Measurements from ENCODE around the gene RNASET2. TPM values are rescaled to one million over a fixed set of nuclear protein-coding genes. Genes with fewer than 3 reads are reported as not detected.
A peak's percentile ranks its signal among the peaks of the same experiment; 100 is the strongest.

The RNASET2 gene
- total and polyA plus RNA-seq, 4 donors: 55.2 to 92.1 (median 77.8) TPM

DNA sequence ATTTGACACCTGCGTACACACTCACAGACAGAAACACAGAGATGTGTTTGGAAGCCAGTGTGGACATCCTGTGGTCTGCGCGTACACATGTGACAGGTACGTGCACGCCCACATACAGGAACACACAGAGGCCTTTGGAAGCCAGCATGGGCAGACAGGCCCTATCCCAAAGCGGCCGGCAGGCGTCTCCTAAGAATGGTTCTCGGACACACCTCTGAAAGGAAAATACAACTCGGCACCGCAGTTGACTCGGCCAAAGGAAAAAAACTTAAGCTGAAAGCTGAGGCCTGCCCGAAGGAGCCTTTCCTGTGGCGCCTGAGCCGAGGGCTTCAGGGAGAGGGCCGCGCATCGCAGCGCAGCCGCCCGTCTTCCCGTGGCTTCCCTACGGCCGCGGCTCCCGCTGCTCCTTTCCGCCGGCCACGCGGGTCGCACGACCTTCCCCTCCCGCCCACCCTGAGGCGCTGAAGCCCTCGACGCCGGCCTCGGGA, 41.5 kb upstream of the RNASET2 start:
- WGBS, 2 donors: 1 to 5% methylated on average over 34 to 38 of the region's 38 CpGs
- peak overlapping the region; percentile 93 for H3K4me3 ChIP-seq
- H3K27me3 ChIP-seq (ENCODE audit: control insufficient read depth in 3 of 3, insufficient read depth in 3 of 3, low read length in 2 of 3): no peaks in the 10 kb centered on the region
- peak overlapping the region in 1 of 2 donors; percentile 84 for H3K27ac ChIP-seq (ENCODE audit: low read depth in 1 of 2, low read length in 1 of 2)
- peak overlapping the region in 1 of 2 donors; percentile 69 for H3K9ac ChIP-seq (ENCODE audit: insufficient read depth in 1 of 2, low read length in 2 of 2)
- DNase-seq: peak; percentile 59 to 68 (median 65)
- peaks cover 0 to 7% (median 2%) of the 10 kb centered on the region in 4 donors for H3K36me3 ChIP-seq (ENCODE audit: control insufficient read depth in 4 of 4, insufficient read depth in 4 of 4, low read length in 4 of 4)
- peak; percentile 4 for ATAC-seq (ENCODE audit: insufficient read depth, low FRiP score)
- TF ChIP-seq, protein P1, sequence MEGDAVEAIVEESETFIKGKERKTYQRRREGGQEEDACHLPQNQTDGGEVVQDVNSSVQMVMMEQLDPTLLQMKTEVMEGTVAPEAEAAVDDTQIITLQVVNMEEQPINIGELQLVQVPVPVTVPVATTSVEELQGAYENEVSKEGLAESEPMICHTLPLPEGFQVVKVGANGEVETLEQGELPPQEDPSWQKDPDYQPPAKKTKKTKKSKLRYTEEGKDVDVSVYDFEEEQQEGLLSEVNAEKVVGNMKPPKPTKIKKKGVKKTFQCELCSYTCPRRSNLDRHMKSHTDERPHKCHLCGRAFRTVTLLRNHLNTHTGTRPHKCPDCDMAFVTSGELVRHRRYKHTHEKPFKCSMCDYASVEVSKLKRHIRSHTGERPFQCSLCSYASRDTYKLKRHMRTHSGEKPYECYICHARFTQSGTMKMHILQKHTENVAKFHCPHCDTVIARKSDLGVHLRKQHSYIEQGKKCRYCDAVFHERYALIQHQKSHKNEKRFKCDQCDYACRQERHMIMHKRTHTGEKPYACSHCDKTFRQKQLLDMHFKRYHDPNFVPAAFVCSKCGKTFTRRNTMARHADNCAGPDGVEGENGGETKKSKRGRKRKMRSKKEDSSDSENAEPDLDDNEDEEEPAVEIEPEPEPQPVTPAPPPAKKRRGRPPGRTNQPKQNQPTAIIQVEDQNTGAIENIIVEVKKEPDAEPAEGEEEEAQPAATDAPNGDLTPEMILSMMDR (IDR thresholded peaks at IDR 0.05; ENCODE audit: control extremely low read depth, extremely low read depth): peak; percentile 8
- peaks cover 0 to 2% (median 0%) of the 10 kb centered on the region in 4 donors for H3K9me3 ChIP-seq (ENCODE audit: control insufficient read depth in 4 of 4, insufficient read depth in 3 of 4, low read length in 3 of 4)
- H3K4me1 ChIP-seq (ENCODE audit: control insufficient read depth in 5 of 5, insufficient read depth in 5 of 5, low read length in 5 of 5): peaks cover 4 to 24% (median 9%) of the 10 kb centered on the region in 5 donors

DNA sequence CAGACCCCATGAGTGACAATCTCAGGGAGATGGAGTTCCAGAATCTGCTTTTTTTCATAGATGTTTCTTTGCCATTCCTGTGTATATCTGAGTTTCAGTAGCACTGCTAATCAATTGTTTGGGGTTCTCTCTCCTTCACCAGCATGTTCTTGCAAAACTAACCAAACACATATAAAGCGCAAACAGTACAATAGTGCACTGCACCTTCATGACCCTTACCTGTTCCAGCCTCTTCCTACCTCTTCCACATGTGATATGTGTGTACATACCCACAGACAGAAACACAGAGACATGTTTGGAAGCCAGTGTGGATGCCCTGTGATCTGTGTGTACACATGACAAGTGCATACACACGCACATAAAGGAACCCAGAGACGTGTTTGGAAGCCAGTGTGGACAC, 41.0 kb upstream of the RNASET2 start:
- peaks cover 4 to 24% (median 9%) of the 10 kb centered on the region in 5 donors for H3K4me1 ChIP-seq (ENCODE audit: control insufficient read depth in 5 of 5, insufficient read depth in 5 of 5, low read length in 5 of 5)
- 65 to 89% methylated on average over 3 of the region's 3 CpGs for WGBS, 2 donors
- TF ChIP-seq, protein P1 (IDR thresholded peaks at IDR 0.05; ENCODE audit: control extremely low read depth, extremely low read depth): no peak
- peak overlapping the region in 1 of 2 donors; percentile 77 for H3K27ac ChIP-seq (ENCODE audit: low read depth in 1 of 2, low read length in 1 of 2)
- H3K9ac ChIP-seq (ENCODE audit: insufficient read depth in 1 of 2, low read length in 2 of 2): peak overlapping the region in 1 of 2 donors; percentile 69
- H3K27me3 ChIP-seq (ENCODE audit: control insufficient read depth in 3 of 3, insufficient read depth in 3 of 3, low read length in 2 of 3): no peaks in the 10 kb centered on the region
- H3K9me3 ChIP-seq (ENCODE audit: control insufficient read depth in 4 of 4, insufficient read depth in 3 of 4, low read length in 3 of 4): peaks cover 0 to 2% (median 0%) of the 10 kb centered on the region in 4 donors
- no peak for DNase-seq
- no peak for ATAC-seq (ENCODE audit: insufficient read depth, low FRiP score)
- no peak overlapping the region for H3K4me3 ChIP-seq
- H3K36me3 ChIP-seq (ENCODE audit: control insufficient read depth in 4 of 4, insufficient read depth in 4 of 4, low read length in 4 of 4): peaks cover 0 to 5% (median 2%) of the 10 kb centered on the region in 4 donors

DNA sequence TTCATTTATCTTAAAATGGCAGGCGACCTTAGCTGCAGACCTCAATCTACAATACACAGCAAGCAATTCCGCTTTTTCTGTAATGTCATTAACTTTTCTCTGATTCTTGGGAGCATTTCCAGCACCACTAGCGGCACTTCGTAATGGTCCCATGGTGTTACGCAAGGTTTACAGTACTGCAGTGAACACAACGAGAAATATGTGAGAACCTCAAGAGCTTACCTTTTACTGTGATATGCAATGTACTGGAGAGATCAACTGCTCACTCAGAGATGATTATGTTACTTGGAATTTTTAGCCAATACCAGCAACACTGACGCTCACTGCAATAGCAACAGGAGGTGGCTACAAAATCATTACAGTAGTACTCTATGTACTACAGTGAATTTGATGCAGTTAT, 40.1 kb upstream of the RNASET2 start:
- 67 to 71% methylated on average over 7 of the region's 7 CpGs for WGBS, 2 donors
- ATAC-seq (ENCODE audit: insufficient read depth, low FRiP score) (no peak), DNase-seq (peak in 2 of 3 donors; percentile 7 to 20)
- peaks cover 0 to 5% (median 2%) of the 10 kb centered on the region in 4 donors for H3K36me3 ChIP-seq (ENCODE audit: control insufficient read depth in 4 of 4, insufficient read depth in 4 of 4, low read length in 4 of 4)
- H3K9me3 ChIP-seq (ENCODE audit: control insufficient read depth in 4 of 4, insufficient read depth in 3 of 4, low read length in 3 of 4): peaks cover 0 to 2% (median 0%) of the 10 kb centered on the region in 4 donors
- H3K4me1 ChIP-seq (ENCODE audit: control insufficient read depth in 5 of 5, insufficient read depth in 5 of 5, low read length in 5 of 5): peaks cover 4 to 22% (median 9%) of the 10 kb centered on the region in 5 donors
- H3K27ac ChIP-seq (ENCODE audit: low read depth in 1 of 2, low read length in 1 of 2): no peak overlapping the region
- no peak overlapping the region for H3K4me3 ChIP-seq
- no peak overlapping the region for H3K9ac ChIP-seq (ENCODE audit: insufficient read depth in 1 of 2, low read length in 2 of 2)
- TF ChIP-seq, protein P1 (IDR thresholded peaks at IDR 0.05; ENCODE audit: control extremely low read depth, extremely low read depth): no peak
- H3K27me3 ChIP-seq (ENCODE audit: control insufficient read depth in 3 of 3, insufficient read depth in 3 of 3, low read length in 2 of 3): no peaks in the 10 kb centered on the region
